Right lung (tissue), 5 donors: Measurements from ENCODE around the gene ZC3H12C. TPM values are rescaled to one million over a fixed set of nuclear protein-coding genes. Genes with fewer than 3 reads are reported as not detected.
A peak's percentile ranks its signal among the peaks of the same experiment; 100 is the strongest.

Source experiments
- DNase-seq, 2 donors: peaks; one replicate each; pipeline ENCODE4 v3.0.0-alpha.2; 2013
- polyA plus RNA-seq, 5 donors: library from polyadenylated mRNA; unstranded; fragments of 120-200 nt; gene quantifications; one replicate each; pipeline versions ENCODE4 v1.2.1 to v1.2.3, GENCODE V29; 2013; ENCODE audit warnings: inconsistent platforms in 1 of 5, low replicate concordance in 1 of 5; ENCODE audit not compliant: insufficient read length in 5 of 5, insufficient read depth in 1 of 5

Gene ZC3H12C
- polyA plus RNA-seq, 5 donors: 4.9 to 10.6 (median 10.0) TPM

- DNase-seq: no peak
Observed at GRCh38 chr11:110147962-110148709, 54.9 kb downstream of the ZC3H12C start.

DNA sequence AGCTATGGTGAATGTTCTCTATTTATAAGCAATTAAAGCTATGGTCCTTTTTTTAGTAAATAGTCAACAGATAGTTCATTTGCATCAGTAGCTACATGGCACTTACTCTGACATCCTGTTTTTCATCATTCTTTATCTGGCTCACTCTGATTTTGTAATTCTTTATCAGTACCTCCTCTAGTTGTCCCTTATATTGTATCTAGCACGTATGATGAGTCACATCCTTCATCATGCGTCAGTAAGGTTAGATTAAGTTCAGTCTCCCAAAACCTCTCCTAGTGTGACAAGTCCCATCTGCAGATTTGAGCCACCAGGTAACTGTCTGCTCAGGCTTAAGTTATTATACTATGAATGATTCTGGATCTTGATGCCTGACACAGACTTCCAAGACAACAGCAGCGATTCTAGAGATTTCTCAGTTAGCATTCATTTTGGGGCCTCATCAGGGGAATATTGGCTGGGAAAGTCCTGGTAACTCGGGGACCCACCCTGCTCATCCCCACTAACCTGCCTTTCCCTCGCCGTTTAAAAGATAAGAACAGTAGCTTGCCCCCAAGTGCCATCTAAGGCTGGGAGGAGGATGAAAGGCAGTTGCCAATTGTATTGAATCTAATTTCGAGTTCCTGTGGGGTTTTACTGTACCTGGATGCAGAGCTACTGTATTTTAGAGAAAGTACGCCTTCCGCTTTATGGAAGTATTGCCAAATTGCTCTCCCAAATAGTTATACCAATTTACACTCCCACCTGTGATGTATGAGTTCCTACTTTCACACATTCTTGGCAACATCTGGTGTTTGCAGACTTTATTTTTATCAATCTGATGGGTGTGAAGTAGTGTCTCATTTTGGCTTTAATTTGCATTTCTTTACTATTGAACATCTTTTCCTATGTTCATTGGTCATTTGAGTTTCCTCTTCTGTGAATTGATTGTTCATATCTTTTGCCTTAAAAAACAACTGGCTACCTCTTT is 55.9 kb downstream of the ZC3H12C start:
- DNase-seq: no peak

DNA sequence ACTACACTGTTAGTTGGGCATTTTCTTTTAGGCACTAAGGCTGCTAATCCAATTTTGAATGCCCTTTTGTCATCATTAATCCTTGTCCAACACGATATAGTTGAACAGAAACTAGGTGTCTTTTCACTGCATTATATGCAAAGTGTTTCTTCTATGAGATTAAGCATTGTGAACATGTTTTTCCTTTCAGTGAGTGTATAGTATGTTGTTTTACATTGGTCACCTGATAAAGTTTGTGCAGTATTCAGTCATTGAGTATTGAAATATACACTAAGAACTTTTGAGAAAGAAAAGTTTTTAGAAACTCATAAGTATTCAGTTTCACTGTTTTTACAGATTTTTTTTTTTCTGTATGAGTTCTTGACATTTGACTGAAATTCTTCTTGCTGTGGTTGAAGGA is 59.0 kb downstream of the ZC3H12C start:
- DNase-seq: no peak

- no peak for DNase-seq
Observed at GRCh38 chr11:110153474-110153873, 60.3 kb downstream of the ZC3H12C start.

DNA sequence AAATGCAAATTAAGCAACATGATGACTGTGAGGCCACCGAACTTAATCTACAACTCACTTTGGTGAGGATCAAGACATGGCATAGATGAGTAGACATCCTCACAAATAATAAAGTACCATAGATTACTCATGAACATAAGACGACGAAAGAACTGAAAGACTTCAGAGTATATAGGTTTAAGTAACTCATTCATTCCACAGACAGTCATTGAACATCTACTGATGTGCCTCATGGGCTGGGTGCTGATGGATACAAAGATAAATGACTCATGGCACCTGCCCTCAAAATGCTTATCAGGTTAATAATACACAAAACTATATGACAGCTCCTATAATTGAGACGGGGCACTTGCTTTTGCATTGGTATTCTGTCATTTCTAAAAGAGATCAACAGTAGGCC is 63.3 kb downstream of the ZC3H12C start:
- no peak for DNase-seq

- no peak for DNase-seq
Observed at GRCh38 chr11:110158317-110159200, 65.4 kb downstream of the ZC3H12C start.

GRCh38 chr11:110159476-110159875 is 66.3 kb downstream of the ZC3H12C start:
- no peak for DNase-seq

DNA sequence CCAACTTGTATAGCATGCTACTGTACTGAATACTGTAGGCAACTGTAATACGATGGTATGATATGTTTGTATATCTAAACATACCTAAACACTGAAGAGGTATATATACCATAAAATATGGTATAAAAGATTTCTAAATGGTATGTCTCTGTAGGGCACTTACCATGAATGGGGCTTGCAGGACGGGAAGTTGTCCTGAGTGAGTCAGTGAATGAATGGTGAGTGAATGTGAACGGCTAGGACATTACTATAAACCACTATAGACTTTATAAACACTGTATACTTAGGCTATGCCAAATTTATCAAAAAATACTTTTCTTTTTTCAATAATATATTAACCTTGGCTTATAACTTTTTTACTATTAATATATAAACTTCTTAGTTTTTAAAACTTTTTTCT is 66.8 kb downstream of the ZC3H12C start:
- no peak for DNase-seq

DNA sequence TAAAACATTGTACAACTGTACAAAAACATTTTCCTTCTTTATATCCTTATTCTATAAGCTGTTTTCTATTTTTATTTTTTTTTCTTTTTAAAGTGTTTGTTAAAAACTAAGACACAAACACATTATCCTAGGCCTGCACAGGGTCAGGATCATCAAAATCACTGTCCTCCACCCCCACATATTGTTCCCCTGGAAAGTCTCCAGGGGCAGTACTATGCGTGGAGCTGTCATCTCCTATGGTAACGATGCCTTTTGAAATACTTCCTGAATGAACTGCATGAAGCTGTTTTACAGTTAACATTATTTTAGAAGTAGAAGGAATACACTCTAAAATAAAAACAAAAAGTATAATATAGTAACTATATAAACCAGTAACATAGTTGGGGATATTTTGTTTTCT is 67.2 kb downstream of the ZC3H12C start:
- DNase-seq: no peak

GRCh38 chr11:110161061-110161460 is 67.9 kb downstream of the ZC3H12C start:
- DNase-seq: no peak

DNA sequence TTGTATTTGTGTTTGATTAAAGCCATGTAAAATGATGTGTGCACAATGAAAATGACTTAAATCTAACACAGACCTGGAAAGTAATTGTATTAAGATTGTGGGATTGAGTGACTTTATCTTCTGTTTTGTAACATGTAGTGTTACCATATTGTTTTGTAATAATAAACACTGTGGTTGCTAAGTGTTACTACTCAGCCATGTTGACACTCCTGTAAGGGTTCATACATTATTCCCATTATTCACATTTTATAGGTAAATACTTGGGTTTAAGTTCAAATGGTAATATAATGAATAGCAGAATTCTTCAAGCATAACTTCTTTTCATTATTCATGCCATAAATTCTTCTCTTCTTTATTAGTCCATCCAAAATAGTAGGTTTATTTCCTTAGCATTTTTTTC is 69.0 kb downstream of the ZC3H12C start:
- DNase-seq: no peak

DNA sequence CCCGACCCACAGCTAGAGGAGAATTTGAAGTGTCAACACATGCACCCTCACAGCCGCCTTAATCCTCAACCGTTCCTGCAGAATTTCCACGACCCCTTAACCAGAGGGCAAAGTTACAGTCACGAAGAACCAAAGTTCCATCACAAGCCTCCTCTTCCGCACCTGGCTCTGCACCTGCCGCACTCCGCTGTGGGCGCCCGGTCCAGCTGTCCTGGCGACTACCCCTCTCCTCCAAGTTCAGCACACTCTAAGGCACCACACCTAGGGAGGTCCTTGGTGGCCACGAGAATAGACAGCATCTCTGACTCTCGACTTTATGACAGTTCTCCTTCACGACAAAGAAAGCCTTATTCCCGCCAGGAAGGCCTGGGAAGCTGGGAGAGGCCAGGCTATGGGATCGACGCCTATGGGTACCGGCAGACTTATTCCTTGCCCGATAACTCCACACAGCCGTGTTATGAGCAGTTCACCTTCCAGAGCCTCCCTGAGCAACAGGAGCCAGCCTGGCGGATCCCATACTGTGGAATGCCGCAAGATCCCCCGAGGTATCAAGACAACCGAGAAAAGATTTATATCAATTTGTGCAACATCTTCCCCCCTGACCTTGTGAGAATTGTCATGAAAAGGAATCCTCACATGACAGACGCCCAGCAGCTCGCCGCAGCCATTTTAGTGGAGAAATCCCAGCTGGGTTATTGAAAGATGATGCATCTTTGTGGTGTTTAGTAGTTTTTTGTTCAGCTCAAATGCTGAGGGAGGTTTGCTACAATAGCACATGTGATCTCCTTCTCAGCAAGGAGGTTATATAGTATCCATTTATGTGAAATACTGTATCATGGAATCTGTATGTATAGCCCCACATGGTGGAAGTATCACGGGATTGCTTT is 72.1 kb downstream of the ZC3H12C start:
- DNase-seq: no peak

GRCh38 chr11:110168033-110168803 is 75.0 kb downstream of the ZC3H12C start:
- DNase-seq: no peak

GRCh38 chr11:110169738-110170137 is 76.5 kb downstream of the ZC3H12C start:
- DNase-seq: no peak

DNA sequence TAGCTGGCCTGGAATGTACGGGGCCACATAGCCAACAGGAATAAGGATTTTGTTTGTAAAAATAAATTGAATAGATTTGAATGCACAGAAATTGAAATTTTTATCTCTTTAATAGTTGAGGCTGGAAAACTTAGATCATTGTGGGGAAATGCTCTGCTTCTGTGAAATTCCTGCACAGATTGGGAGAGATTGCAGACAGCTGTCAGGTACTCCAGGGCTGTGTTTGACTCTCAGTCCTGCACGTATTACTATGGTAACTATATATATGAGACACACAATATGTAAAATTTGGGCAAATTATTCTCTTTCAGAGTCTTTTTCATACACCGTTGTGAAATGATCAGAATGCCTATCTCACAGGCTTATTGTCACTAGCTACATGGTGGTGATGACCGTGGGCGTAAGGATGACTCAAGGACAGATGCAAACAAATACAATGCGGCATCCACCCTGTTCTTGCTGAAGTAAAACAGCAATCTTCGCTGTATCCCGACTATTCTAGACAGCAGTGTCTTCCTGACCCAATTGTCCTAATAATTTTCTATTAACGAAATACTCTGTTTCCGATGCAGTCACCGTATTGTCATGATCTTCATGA is 79.4 kb downstream of the ZC3H12C start:
- no peak for DNase-seq

- DNase-seq: peak; percentile 44 to 53
Observed at GRCh38 chr11:110173811-110174644, 80.8 kb downstream of the ZC3H12C start.

- peak; percentile 12 to 15 for DNase-seq
Observed at GRCh38 chr11:110174645-110175310, 81.6 kb downstream of the ZC3H12C start.
